Small intestine (tissue), 7 donors: ENCODE data around the gene PSMB10. TPM values are rescaled to one million over a fixed set of nuclear protein-coding genes. Genes with fewer than 3 reads are reported as not detected.

ENCODE experiments used
- DNase-seq, 2 donors: peaks; one replicate each; pipeline versions ENCODE4 v3.0.0 to v3.0.0-alpha.2; 2013
- FAIRE-seq: peaks from 2 replicates; lab custom pipeline; 2012; peaks lifted over from hg19 to GRCh38; lab: Jason Lieb, UNC
- H3K27ac ChIP-seq, 3 donors: one replicate each; pipeline ENCODE4 v1.5.1; 2013; ENCODE audit warnings: low read length in 2 of 3, mild to moderate bottlenecking in 2 of 3, control low read depth in 1 of 3, inconsistent platforms in 1 of 3, low read depth in 1 of 3, moderate library complexity in 1 of 3
- H3K27me3 ChIP-seq, 3 donors: one replicate each; pipeline ENCODE4 v1.6.1; 2013; ENCODE audit warnings: low read length in 3 of 3, inconsistent platforms in 1 of 3; ENCODE audit not compliant: control insufficient read depth in 3 of 3, insufficient read depth in 3 of 3
- H3K36me3 ChIP-seq, 3 donors: one replicate each; pipeline ENCODE4 v1.6.1; 2013; ENCODE audit warnings: low read length in 3 of 3, inconsistent platforms in 1 of 3, low read depth in 1 of 3, mild to moderate bottlenecking in 1 of 3, moderate library complexity in 1 of 3; ENCODE audit not compliant: control insufficient read depth in 3 of 3, insufficient read depth in 2 of 3
- H3K4me1 ChIP-seq, 3 donors: one replicate each; pipeline ENCODE4 v1.6.1; 2013; ENCODE audit warnings: low read length in 2 of 3, inconsistent platforms in 1 of 3, low read depth in 1 of 3, mild to moderate bottlenecking in 1 of 3, moderate library complexity in 1 of 3; ENCODE audit not compliant: control insufficient read depth in 3 of 3, insufficient read depth in 2 of 3
- H3K4me3 ChIP-seq, 3 donors: one replicate each; pipeline ENCODE4 v1.5.1; 2013; ENCODE audit warnings: low read length in 3 of 3, control low read depth in 1 of 3, inconsistent platforms in 1 of 3, low read depth in 1 of 3, mild to moderate bottlenecking in 1 of 3, moderate library complexity in 1 of 3
- H3K9me3 ChIP-seq, 2 donors: one replicate each; pipeline ENCODE4 v1.6.1; 2013; ENCODE audit warnings: low read depth in 1 of 2, low read length in 1 of 2; ENCODE audit not compliant: control insufficient read depth in 2 of 2, insufficient read depth in 1 of 2
- WGBS, 3 donors: extraction: QIAGEN DNeasy Blood & Tissue Kit; methylation state at CpG; one replicate each; pipeline ENCODE4 v1.1.7; 2013; 5-methylcytosine and 5-hydroxymethylcytosine counted together
- polyA plus RNA-seq, 4 donors: library from polyadenylated mRNA; stranded (reverse) in 3 of 4; unstranded in 1 of 4; fragments of 200-250 nt in 3 of 4; fragments of 120-200 nt in 1 of 4; gene quantifications; one replicate each; pipeline versions ENCODE4 v1.2.1 to v1.2.3, GENCODE V29; 2013
- donor health status: healthy with polysubstance abuse.
- donor health status: control.
- donor health status: control.
- donor health status: Bipolar disorder and iron deficiency.
- donor health status: healthy.

The PSMB10 gene
- polyA plus RNA-seq, 4 donors, result 90.6 to 354 (median 221) TPM

DNA sequence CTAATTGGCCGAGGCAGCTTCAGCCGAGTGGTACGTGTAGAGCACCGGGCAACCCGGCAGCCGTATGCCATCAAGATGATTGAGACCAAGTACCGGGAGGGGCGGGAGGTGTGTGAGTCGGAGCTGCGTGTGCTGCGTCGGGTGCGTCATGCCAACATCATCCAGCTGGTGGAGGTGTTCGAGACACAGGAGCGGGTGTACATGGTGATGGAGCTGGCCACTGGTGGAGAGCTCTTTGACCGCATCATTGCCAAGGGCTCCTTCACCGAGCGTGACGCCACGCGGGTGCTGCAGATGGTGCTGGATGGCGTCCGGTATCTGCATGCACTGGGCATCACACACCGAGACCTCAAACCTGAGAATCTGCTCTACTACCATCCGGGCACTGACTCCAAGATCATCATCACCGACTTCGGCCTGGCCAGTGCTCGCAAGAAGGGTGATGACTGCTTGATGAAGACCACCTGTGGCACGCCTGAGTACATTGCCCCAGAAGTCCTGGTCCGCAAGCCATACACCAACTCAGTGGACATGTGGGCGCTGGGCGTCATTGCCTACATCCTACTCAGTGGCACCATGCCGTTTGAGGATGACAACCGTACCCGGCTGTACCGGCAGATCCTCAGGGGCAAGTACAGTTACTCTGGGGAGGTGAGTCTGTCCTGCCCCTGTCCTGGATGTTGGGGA, 27.5 kb downstream of the PSMB10 start:
- H3K27ac ChIP-seq, result no peak overlapping the region
- DNase-seq (no peak), FAIRE-seq (no peak)
- H3K4me1 ChIP-seq, result no peaks in the 10 kb centered on the region
- H3K9me3 ChIP-seq, result no peaks in the 10 kb centered on the region
- no peak overlapping the region for H3K4me3 ChIP-seq
- H3K27me3 ChIP-seq, result no peaks in the 10 kb centered on the region
- WGBS, 3 donors, result 97% methylated on average over 36 of the region's 36 CpGs
- peaks cover 3 to 48% (median 7%) of the 10 kb centered on the region in 3 donors for H3K36me3 ChIP-seq

DNA sequence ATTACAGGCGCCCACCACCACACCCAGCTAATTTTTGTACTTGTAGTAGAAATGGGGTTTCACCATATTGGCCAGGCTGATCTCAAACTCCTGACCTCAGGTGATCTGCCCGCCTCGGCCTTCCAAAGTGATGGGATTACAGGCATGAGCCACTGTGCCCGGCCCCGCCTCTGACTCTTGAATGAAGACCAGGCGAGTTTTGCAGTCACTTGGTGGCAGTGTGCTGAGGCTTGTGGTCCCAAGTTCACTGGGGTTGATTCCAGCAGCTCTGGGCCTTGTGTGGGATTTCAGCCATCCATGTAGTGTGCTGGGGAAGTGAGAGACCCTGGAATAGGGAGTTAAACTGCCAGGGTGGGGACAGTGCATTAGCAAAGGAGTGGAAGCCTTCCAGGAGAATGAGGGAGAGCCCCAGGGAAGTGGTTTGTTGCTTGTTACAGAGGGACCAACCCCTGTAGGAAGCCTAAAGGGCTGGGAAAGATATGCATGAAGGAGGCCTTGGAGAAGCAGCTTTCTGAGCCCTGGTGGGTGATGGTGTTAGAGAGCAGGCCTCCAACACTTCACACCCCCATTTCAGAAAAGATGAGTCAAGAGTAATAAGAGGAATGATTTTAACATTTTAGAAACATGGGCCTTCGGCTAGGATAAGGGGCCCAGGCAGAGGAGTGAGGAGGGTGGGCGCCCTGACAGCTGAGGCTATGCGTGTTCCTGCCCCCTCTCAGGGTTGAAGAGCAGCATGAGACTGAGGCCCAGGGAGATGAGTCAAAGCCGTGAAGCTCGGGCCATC, 29.1 kb downstream of the PSMB10 start:
- Histone ChIP-seq H3K27me3 (no peaks in the 10 kb centered on the region), H3K9me3 (no peaks in the 10 kb centered on the region), H3K27ac (no peak overlapping the region), H3K4me3 (no peak overlapping the region), H3K36me3 (peaks cover 3 to 54% (median 7%) of the 10 kb centered on the region in 3 donors), H3K4me1 (no peaks in the 10 kb centered on the region)
- WGBS, 3 donors, result 89 to 91% (median 90%) methylated on average over 11 of the region's 11 CpGs
- FAIRE-seq, result no peak
- no peak for DNase-seq

DNA sequence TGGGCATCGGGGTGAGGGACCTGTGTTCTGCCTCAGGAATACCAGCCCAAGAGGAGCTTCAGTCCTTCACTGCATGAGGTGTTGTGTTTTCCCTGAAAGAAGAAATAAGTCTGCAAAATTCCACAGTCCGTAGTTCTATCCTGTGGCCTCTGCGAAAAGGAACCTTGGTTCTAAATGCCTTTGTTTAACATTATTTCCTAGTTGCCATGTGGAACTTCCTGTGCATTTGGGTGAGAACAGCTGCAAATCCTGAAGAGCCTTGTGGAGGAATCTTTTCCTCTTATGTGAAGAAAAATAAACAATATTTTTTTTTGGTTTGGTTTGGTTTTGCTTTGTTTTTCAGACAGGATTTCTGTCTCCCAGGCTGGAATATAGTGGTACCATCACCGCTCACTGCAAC, 33.8 kb downstream of the PSMB10 start:
- H3K9me3 ChIP-seq, result no peaks in the 10 kb centered on the region
- H3K36me3 ChIP-seq, result peaks cover 0 to 36% (median 0%) of the 10 kb centered on the region in 3 donors
- no peak overlapping the region for H3K4me3 ChIP-seq
- H3K27ac ChIP-seq, result no peak overlapping the region
- FAIRE-seq (no peak), DNase-seq (no peak)
- H3K4me1 ChIP-seq, result no peaks in the 10 kb centered on the region
- 68 to 94% (median 91%) methylated on average over 4 of the region's 4 CpGs for WGBS, 3 donors
- no peaks in the 10 kb centered on the region for H3K27me3 ChIP-seq

DNA sequence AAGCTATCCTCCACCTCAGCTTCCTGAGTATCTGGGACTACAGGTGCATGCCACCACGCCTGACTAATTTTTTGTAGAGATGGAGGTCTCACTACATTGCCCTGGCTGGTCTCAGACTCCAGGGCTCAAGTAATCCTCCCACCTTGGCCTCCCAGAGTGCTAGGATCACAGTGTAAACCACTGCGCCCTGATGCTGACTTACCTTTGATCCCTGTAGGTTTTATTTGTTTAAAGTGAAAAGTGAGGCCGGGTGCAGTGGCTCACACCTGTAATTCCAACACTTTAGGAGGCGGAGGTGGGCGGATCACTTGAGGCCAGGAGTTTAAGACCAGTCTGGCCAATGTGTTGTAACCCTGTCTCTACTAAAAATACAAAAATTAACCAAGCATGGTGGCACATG, 34.9 kb downstream of the PSMB10 start:
- no peaks in the 10 kb centered on the region for H3K27me3 ChIP-seq
- peaks cover 0 to 41% (median 0%) of the 10 kb centered on the region in 3 donors for H3K36me3 ChIP-seq
- 48 to 81% (median 66%) methylated on average over 5 of the region's 5 CpGs for WGBS, 3 donors
- H3K27ac ChIP-seq, result no peak overlapping the region
- no peak overlapping the region for H3K4me3 ChIP-seq
- no peaks in the 10 kb centered on the region for H3K9me3 ChIP-seq
- H3K4me1 ChIP-seq, result peaks cover 0 to 5% (median 4%) of the 10 kb centered on the region in 3 donors
- peak in 1 of 2 donors; percentile 30 for DNase-seq
- FAIRE-seq, result no peak

DNA sequence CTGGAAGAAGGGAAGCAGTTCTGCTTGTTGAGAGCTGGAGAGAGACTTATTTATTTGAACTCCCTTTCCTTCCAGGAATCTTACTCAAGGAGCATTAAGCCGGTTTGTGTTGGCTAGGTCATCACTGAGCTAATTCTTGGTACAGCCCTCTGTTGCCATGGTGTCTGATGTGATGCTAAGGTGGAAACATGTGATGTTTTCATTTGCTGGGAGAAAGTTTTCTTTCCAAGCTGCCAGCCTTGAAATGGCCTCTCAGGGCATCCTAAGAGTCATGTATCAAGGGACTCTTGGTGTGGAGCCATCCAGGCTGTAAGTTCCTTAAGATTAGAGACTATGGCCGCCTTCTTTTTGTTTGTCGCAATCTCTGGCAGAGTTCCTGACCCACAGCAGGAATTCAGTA, 39.4 kb downstream of the PSMB10 start:
- Histone ChIP-seq H3K27me3 (no peaks in the 10 kb centered on the region), H3K4me1 (peaks cover 4 to 9% (median 9%) of the 10 kb centered on the region in 3 donors), H3K4me3 (no peak overlapping the region), H3K9me3 (no peaks in the 10 kb centered on the region), H3K36me3 (peaks cover 0 to 24% (median 0%) of the 10 kb centered on the region in 3 donors), H3K27ac (no peak overlapping the region)
- DNase-seq, result no peak
- no peak for FAIRE-seq
- 74 to 86% (median 76%) methylated on average over 3 of the region's 3 CpGs for WGBS, 3 donors

DNA sequence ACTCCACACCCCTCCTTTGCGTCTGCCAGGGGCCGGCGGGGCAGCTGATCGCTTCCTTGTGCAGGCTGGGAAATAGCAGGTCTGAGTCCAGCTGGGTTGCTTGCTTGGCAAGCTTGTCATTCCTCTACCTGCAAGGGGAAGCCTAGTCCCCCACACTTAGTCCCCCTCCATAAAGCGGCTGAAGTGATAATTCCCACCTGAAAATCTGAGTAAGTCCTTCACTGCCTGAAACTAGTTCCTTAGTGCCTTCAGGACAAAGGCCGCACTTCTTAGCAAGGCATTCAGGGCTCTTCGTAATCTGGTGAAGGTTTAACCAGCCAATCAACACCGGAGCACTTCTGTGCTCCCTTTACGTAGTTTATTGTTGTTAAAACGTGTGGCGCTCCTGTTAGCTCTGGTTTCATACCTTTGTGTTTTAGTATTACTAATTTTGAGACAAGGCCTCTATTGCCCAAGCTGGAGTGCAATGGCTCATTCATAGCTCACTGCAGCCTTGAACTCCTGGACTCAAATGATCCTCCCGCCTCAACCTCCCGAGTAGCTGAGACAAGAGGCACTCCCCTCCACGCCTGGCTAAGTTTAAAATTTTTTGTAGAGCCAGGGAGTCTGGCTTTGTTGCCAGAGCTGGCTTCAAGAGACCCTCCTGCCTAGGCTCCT, 42.8 kb downstream of the PSMB10 start:
- Histone ChIP-seq H3K36me3 (peaks cover 0 to 10% (median 0%) of the 10 kb centered on the region in 3 donors), H3K27ac (peak overlapping the region; percentile 95 to 99 (median 96)), H3K9me3 (no peaks in the 10 kb centered on the region), H3K27me3 (no peaks in the 10 kb centered on the region), H3K4me1 (peaks cover 4 to 9% (median 9%) of the 10 kb centered on the region in 3 donors), H3K4me3 (peak overlapping the region; percentile 81 to 94 (median 86))
- WGBS, 3 donors, result 7 to 18% (median 11%) methylated on average over 14 of the region's 14 CpGs
- DNase-seq (peak; percentile 76 to 79), FAIRE-seq (no peak)

DNA sequence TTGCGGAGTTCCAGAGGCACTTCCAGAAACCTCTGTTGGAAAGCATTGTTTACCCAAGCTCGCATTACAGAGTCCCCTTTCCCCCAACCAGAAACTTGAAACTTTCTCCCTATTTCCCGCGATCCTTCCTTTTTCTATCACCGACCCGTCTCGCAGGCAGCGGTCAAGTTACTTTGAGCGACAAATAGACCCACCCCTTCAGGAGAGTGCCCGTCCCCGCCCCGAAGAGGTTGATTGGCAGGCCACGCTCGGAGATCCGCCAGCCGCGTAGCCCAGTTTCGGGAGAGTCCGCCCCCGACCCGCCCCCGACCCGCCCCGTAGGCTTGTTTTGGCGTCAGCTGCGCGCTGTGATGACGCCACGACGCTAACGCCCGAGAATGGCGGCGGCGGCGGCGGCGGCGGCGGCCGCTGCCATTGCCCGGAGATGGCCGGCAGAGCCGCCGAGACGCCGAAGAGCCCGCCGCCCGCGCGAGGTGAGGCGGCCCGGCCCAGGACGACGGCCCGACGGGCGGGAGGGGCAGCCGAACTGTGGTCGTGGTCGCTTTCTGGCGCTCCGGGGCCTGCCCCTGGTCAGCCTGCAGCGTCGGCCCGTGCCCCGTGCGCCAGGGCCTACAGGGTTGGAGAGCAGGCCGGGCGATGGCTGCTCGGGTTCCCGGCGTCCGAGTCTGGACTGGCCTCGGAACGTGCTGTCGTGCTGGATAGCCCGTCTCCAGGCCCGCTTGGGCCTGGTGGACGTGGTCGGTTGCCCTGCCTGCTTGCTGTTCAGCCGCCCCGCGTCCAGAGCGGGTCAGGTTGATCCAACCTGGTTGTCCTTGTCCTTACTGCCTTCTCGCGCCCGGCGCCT, 43.5 kb downstream of the PSMB10 start, which contains the start of gene PSKH1:
Gene PSKH1 (plus strand): TSS at position 356 of the 844 bp plus-strand sequence. CDS start 15,496 bp downstream, outside the sequence.
- Histone ChIP-seq H3K4me3 (peak within 1 kb of the TSS; percentile 81 to 94 (median 86)), H3K27me3 (no peaks in the 10 kb centered on the region), H3K36me3 (peaks cover 0 to 12% (median 0%) of the 10 kb centered on the region in 3 donors), H3K27ac (peak within 1 kb of the TSS; percentile 95 to 99 (median 96)), H3K4me1 (peaks cover 4 to 9% (median 9%) of the 10 kb centered on the region in 3 donors), H3K9me3 (no peaks in the 10 kb centered on the region)
- no peak for FAIRE-seq
- WGBS, 3 donors, result 0 to 1% (median 0%) methylated on average over 59 to 90 of the region's 90 CpGs
- DNase-seq, result peak; percentile 96 to 98
